Bronchial epithelial cell (primary cell): Measurements from ENCODE around the gene SEZ6L. TPM values are rescaled to one million over a fixed set of nuclear protein-coding genes. Genes with fewer than 3 reads are reported as not detected.
A peak's percentile ranks its signal among the peaks of the same experiment; 100 is the strongest.

Source experiments
- DNase-seq: peaks from one replicate; pipeline ENCODE4 v3.0.0-alpha.2; 2010; ENCODE audit warnings: low read depth
- FAIRE-seq: peaks from 2 replicates; lab custom pipeline; 2011; peaks lifted over from hg19 to GRCh38; lab: Jason Lieb, UNC
- H3K27me3 ChIP-seq: 2 replicates; pipeline ENCODE4 v1.5.1; 2011; ENCODE audit warnings: low read length; ENCODE audit not compliant: control insufficient read depth, insufficient read depth
- H3K36me3 ChIP-seq: 2 replicates; pipeline ENCODE4 v1.5.1; 2011; ENCODE audit warnings: low read length; ENCODE audit not compliant: control insufficient read depth, insufficient read depth
- H3K4me3 ChIP-seq: 2 replicates; pipeline ENCODE4 v1.5.1; 2011; ENCODE audit warnings: mild to moderate bottlenecking, low read depth, low read length, control low read depth
- CTCF ChIP-seq: IDR thresholded peaks from 2 replicates; pipeline ENCODE4 v1.5.1; 2011; ENCODE audit warnings: mild to moderate bottlenecking, moderate library complexity, low read length, control low read depth, inconsistent platforms; ENCODE audit not compliant: insufficient read depth, severe bottlenecking
- total RNA-seq: library from RNA; depleted of rRNA; stranded (reverse); fragments of >200 nt; gene quantifications from 2 replicates; pipeline ENCODE4 v1.2.1, GENCODE V29; 2014

SEZ6L gene
- total RNA-seq, 1 donor from 2014 or later = not detected

- H3K36me3 ChIP-seq = no peaks in the 10 kb centered on the region
- FAIRE-seq = no peak
Observed at GRCh38 chr22:26215736-26216135, 46.5 kb downstream of the SEZ6L start.

GRCh38 chr22:26225207-26225606, 55.9 kb downstream of the SEZ6L start:
- FAIRE-seq = no peak
- no peaks in the 10 kb centered on the region for H3K27me3 ChIP-seq
- H3K4me3 ChIP-seq = no peak overlapping the region
- no peak for TF ChIP-seq CTCF
- no peaks in the 10 kb centered on the region for H3K36me3 ChIP-seq
- DNase-seq = no peak

More at GRCh38 chr22:26215736-26216135, 46.5 kb downstream of the SEZ6L start:
- no peak for DNase-seq
- Histone ChIP-seq H3K27me3 (no peaks in the 10 kb centered on the region), H3K4me3 (no peak overlapping the region)
- TF ChIP-seq CTCF = no peak

GRCh38 chr22:26226538-26227297, 57.5 kb downstream of the SEZ6L start:
- peak; percentile 18 for FAIRE-seq

GRCh38 chr22:26229910-26230309, 60.6 kb downstream of the SEZ6L start:
- H3K36me3 ChIP-seq = no peaks in the 10 kb centered on the region
- no peak overlapping the region for H3K4me3 ChIP-seq
- H3K27me3 ChIP-seq = no peaks in the 10 kb centered on the region
- FAIRE-seq (no peak), DNase-seq (no peak)
- no peak for TF ChIP-seq CTCF

More at GRCh38 chr22:26226538-26227297, 57.5 kb downstream of the SEZ6L start:
- DNase-seq = no peak
- Histone ChIP-seq H3K27me3 (no peaks in the 10 kb centered on the region), H3K4me3 (no peak overlapping the region), H3K36me3 (no peaks in the 10 kb centered on the region)
- TF ChIP-seq CTCF = no peak

- TF ChIP-seq CTCF = no peak
- H3K36me3 ChIP-seq = no peaks in the 10 kb centered on the region
- no peak overlapping the region for H3K4me3 ChIP-seq
- DNase-seq = no peak
- no peak for FAIRE-seq
- no peaks in the 10 kb centered on the region for H3K27me3 ChIP-seq
Observed at GRCh38 chr22:26234296-26234695, 65.0 kb downstream of the SEZ6L start.
